NCI-H524 (cell line): ENCODE measurements around the gene TP53AIP1.
A peak's percentile ranks its signal among the peaks of the same experiment; 100 is the strongest.

Experiments used
- DNase-seq, 2 experiments: peaks; one replicate each; lab custom pipeline; 2025; lab: John Stamatoyannopoulos, UW

Gene TP53AIP1

DNA sequence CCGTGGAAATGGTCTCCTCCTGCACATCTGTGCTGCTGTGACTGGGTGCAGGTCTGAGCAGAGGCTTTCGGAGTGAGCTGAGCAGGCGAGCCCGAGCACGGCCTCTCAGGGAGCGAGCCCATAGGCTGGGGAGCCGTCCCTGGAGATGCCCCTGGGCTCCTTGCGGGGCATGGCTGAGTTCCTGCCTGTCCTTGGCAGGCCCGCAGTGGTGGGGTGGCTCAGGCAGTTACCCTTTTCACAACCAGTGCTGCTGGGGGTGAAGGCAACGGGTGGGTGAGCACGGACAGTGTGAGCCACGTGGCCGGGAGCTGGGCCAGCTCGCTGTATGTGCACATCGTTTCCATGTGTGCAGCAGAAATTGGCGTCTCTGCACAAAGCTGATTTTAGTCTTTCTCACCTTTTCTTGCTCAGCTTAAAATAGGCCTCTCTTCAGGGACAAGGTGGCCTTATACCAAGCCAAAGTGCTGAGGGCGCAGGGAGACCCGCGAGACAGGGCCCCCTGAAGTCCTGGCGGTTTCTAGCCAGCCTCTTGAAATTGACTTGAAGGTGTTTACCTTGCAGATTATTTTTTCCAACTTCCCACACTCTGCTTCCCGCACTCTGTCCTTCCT lies at the start of gene TP53AIP1:
TSS of gene TP53AIP1 (minus strand) at position 55 of the 611 bp plus-strand sequence. CDS start 5,053 bp downstream, outside the sequence.
- DNase-seq, result no peak

DNA sequence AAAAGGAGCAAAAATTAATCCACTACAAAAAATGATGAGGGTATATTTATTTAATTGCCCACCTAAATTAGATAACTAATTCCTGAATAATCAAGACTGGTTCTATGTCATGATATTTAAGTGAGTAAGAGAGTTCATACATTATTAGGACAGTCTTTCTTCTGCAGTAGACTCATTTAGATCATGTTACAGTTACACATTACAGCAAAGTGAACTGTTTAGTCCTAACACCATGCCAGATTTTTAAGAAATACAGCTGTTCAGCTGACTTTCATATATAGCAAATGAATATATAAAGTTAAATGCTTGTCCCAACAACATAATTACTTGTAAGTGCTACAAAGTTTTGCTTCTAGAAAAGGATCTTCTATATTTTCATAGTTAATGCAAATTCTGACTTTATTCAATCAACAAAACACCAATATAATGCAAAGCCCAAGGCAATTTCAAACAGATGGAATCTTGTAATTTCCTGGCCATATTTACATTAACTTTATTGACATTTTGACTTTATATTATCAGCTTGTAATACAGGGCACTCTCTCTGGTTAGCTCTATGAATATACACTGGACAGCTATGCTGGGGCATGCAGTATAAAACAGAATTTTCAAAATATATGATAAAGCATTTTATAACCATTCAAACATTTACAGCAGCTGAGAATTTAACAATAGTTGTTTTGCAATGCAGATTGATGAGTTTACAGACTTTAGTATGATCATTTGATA lies 45.7 kb upstream of the TP53AIP1 start:
- DNase-seq, result no peak

- DNase-seq, result no peak
Measured at GRCh38 chr11:128985880-128986279, 43.2 kb upstream of the TP53AIP1 start.

DNA sequence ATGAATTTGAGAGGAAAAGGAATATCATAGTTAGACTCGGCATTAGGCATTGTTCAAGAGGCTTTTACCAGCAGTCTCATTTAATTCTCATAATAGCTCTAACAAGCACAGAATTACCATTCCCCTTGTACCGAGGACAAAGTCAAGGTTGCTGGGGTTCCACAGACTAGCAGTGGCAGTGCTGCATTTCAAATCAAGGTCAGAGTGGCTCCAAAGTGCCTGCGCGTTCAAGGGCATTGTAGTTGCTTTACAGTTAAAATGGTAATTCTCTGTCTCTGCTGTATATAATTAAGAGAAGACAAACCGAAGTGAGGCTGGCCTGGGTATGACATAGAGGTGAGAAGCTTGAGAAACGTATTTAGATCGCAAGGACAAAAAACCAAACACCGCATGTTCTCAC lies 40.4 kb upstream of the TP53AIP1 start:
- DNase-seq, result no peak

- no peak for DNase-seq
Measured at GRCh38 chr11:128981254-128981653, 38.6 kb upstream of the TP53AIP1 start.

DNA sequence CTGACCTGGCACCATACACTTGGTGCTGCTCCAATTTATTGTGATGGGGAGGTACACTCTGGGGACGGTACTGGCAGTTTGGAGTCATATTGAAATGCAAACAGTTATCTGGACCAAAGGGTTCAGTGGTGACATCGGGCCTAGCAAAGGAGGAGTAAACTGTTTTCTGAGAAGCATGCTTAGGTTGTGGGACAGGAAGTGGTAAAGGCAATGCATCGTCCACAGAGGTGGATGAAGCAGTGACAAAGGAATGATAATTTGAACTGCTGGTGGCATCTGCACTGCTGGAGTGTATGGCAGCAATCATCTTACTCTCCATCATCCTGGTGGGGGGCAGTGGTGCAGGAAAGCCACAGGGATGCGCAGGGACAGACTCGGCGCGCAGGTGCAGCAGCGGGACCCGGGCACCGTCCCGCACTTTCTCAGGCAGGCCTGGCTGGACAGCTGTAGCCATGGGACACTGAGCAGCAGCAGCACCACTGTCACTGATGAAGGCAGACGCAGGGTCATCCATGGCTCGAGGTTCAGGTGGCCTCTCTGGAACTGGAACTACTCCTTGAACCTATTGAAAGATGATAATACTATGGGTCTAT lies 28.0 kb upstream of the TP53AIP1 start:
- no peak for DNase-seq

DNA sequence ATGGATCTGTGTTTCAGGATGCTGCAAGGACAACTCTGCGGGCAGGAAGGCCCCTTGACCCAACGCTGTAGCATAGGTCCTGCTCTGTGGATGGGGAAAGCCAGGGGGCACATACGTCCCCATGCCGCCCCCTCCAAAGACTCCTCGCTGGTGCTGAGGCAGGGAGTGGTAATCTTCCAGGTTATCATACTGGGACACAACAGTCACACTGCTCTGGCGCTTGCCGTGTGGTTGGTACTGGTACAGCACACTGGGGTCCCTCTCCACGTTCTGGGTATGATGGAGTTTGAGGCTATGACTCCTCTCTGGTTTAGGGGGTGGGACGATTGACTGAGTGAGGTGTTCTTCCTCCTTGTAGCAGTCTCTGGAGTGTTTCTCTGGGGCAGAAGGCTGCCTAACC lies 26.2 kb upstream of the TP53AIP1 start:
- no peak for DNase-seq

DNA sequence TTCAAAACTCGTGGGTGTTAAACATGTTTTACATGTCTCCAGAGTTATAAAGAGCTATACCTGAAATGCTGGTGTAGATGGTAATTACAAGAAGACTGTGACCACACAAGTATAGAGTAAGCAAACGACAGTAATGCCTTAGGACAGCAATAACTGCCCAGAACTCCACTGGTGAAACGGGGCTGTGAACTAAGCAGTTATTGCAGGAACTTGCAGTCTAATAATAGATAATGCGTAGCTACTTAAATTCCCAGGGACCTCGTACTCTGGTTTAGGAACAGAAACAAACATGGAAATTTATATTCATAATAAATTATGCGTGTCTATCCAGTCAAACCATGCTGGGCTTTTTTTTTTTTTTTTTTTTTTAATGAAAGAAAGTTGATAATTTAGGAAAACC lies 24.9 kb upstream of the TP53AIP1 start:
- no peak for DNase-seq

DNA sequence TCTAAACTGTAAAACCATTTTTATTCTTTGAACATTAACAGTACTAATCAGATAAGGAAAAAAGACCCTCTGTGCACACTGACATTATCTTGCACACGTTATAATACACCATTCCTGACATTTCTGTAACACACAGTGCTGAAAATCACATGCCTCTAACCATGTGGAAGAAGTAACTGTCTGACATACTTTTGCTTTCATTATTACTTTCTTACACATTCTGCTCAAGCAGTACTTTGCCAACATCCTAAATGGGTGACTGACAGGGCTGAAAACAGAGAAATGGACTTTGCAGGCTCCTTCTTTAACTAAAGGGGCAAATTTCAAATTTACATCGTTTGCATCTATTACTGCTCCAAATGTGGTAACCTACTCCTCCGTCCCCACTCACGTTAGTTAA lies 22.8 kb upstream of the TP53AIP1 start:
- no peak for DNase-seq

- peak; percentile 78 for DNase-seq
Measured at GRCh38 chr11:128964463-128964930, 21.8 kb upstream of the TP53AIP1 start.

- DNase-seq, result peak; percentile 87 to 91
Measured at GRCh38 chr11:128963744-128964325, 21.2 kb upstream of the TP53AIP1 start.

GRCh38 chr11:128962896-128963295 lies 20.2 kb upstream of the TP53AIP1 start:
- DNase-seq, result peak; percentile 26 to 94

DNA sequence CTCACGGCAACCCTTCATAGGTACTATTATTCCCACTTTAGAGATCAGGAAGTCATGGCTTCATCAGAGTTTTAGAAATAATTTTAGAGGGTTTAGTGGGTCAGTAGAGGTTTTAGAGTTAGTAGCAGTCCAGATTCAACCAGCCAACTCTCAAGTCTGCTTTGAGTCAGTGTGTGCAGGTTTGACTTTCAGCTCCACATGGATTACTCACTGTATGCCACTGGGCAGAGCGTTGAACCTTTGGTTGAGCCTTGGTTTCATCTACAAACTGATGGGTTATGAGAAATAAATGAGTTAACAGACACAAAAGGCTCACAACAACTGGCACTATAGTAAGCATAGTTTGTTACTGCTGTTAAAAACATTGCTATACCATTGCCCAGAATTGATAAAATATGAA lies 19.0 kb upstream of the TP53AIP1 start:
- DNase-seq, result no peak

DNA sequence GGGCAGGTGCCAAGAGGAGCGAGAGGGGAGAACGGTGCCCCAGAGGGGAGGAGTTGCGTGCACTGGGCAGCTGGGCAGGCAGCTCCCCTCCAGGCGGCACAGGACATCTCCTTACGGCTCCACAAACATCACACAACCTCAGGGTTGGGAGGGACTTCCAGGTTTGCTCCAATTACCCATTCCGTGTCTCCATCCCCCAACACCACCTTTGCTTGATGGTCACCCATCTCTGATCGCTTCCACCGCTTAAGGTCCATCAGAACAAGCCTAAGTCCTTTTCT lies 14.5 kb upstream of the TP53AIP1 start:
- DNase-seq, result no peak

GRCh38 chr11:128956401-128957201 lies 13.9 kb upstream of the TP53AIP1 start:
- DNase-seq, result peak; percentile 31 to 83

DNA sequence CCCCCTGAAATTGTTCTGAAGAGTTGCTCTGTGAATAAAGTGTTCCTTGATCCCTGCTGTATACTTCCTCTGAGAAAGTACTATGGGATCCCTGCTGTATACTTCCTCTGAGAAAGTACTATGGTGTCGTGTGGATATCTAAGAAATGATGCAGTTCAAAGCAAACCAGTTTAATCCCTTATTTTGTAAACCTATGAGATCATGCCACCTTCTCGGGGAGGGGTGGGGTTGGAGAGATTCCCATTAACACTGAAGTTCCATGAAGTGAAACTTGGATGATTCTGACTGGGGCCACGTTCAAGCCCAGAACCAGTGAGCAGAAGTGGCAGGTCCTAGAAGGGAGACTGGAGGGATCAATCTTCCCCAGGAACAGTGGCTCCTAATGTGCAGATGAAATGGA lies 13.0 kb upstream of the TP53AIP1 start:
- DNase-seq, result no peak

DNA sequence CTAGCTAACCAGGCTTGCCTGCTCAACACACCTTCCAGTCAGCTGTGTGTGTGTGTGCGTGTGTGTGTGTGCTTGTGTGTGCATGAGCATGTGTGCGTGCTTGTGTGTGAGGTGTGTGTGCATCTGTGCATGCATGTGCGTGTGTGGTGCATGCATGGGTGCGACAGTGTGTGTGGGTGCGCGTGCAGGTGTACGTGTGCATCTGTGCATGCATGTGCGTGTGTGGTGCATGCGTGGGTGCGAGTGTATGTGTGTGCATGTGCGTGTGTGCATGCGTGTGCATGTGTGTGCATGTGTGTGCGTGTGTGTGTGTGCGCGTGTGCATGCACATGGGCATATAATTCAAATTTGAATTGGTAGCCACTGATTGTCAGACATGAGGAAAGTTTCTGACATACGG lies 10.5 kb upstream of the TP53AIP1 start:
- DNase-seq, result no peak

GRCh38 chr11:128949791-128950454 lies 7.3 kb upstream of the TP53AIP1 start:
- DNase-seq, result no peak

DNA sequence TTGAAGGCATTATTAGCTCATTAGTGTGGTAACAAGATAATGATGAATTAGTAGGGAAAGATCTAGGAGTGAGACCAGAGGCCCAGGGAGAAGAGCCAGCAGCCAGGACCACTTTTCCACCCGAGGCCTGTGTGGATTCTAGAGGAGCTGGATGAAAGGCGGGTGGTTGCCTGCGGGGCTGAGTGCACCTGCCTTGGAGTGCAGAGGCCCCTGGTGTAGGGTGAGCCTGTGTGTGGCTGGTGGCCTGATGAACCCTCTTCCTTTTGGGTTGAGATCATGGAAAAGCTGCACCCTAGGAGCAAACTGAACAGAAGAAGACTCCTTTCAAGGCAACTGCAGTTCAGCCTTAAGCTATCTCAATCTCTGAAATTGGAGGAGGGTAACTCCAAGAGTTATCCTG lies 5.9 kb upstream of the TP53AIP1 start:
- DNase-seq, result peak in 1 of 2 experiments; percentile 25

DNA sequence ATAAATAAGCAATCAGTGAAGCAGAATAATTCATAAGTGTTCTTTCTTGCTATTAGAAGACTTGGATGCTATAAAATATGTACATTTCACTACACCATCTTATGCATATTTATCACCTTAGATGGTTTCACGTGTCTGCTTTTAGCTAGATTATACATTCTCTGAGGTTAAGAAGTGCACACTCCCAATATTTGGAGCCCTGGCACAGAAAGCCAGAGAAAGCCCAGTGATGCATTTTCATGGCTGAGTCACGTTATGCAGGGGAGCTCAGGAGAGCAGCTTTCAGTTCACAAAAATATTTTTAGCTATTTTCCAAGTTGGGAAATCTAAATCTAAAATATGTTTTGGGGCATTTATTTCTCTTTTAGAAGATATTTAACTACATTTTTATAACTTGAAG lies 5.1 kb upstream of the TP53AIP1 start:
- no peak for DNase-seq

DNA sequence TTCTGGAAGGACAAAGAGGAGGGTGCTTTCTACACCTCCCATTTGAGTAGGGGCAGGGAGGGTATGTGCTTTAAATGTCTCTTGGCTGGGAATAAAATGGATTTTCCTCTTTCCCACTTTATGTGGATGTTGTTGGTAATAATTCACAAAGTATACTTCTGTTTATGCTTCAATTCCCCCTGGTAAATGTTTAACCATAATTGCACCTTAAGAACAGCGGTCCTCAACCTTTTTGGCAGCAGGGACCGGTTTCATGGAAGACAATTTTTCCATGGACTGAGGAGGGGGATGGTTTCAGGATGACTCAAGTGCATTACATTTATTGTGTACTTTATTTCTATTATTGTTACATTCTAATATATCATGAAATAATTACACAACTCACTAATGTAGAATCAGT lies 4.0 kb upstream of the TP53AIP1 start:
- DNase-seq, result no peak
